Activated naive CD4-positive, alpha-beta T cell treated with anti-CD3 and anti-CD28 coated beads, Interleukin-2, amount 50 U/mL, for 72 hours (primary cell): Measurements from ENCODE around the gene LRRK1. TPM values are rescaled to one million over a fixed set of nuclear protein-coding genes. Genes with fewer than 3 reads are reported as not detected.

ENCODE experiments used
- ATAC-seq, 2 donors: fragments of 150-1000 bp; cut with Tn5 transposase; 2 replicates each; pipeline ENCODE4 v1.10.0; 2021; ENCODE audit warnings: mild to moderate bottlenecking in 2 of 2, moderate library complexity in 2 of 2
- DNase-seq, 2 donors: peaks; one replicate each; pipeline ENCODE4 v3.0.0; 2021 to 2022; ENCODE audit warnings: low spot score in 2 of 2
- H3K27ac Mint-ChIP-seq, 2 donors: one replicate each; pipeline ENCODE4 v1.8.0; 2022; ENCODE audit warnings: mild to moderate bottlenecking in 2 of 2, mixed read lengths in 2 of 2
- H3K36me3 Mint-ChIP-seq, 2 donors: one replicate each; pipeline ENCODE4 v1.8.0; 2022; ENCODE audit warnings: mixed read lengths in 2 of 2
- H3K9me3 Mint-ChIP-seq, 2 donors: one replicate each; pipeline ENCODE4 v1.8.0; 2022; ENCODE audit warnings: mixed read lengths in 2 of 2
- total RNA-seq, 2 donors: library from RNA; stranded (reverse); gene quantifications; one replicate each; pipeline ENCODE4 v1.2.3, GENCODE V29; 2022

LRRK1 gene
- total RNA-seq, 2 donors from 2014 or later, result 0.09 to 1.4 TPM

DNA sequence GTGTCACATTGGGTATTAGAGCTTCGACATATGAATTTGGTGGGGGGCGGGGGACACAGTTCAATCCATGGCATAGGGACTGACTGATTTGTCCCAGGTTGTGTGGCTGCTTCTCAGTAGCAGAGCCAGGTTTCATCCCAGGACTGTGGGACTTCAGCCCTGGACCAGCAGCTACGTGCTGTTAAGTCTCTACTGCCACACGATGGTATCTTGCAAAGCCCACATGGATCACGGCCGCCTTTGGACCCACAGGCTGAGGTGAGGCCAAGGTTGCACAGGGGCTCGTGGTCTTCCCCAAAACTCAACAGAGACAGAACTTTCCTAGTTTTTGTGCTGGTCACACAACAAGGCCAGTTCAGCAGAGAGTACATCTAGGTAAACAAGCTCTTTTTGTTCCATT is 97.4 kb downstream of the LRRK1 start:
- no peaks in the 10 kb centered on the region for H3K36me3 Mint-ChIP-seq
- no peaks in the 10 kb centered on the region for H3K9me3 Mint-ChIP-seq
- ATAC-seq (no peak), DNase-seq (no peak)
- H3K27ac Mint-ChIP-seq, result no peak overlapping the region

DNA sequence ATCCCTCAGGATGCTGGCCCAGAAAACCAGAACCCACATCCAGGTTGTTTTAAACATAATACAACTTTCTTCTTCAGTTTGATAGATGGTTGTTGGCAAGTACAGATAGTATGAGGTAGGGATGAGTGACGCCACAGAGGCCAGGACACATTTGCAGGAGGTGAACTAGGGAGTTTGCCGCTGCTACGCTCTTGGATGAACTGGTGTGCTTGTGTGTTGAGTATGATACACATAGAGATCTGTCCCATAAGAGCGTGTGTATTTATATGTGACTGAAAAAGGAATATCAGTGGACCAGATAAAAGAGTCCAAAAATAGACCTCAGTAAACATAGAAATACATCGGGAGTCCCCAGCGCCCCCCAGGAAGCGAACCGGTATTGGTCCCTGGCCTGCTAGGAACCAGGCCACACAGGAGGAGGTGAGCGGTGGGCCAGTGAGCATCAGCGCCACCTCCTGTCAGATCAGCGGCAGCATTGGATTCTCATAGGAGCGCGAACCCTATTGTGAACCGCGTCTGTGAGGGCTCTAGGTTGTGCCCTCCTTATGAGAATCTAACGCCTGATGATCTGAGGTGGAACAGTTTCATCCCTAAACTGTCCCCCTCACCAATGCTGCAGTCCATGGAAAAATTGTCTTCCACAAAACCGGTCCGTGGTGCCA is 98.1 kb downstream of the LRRK1 start:
- H3K9me3 Mint-ChIP-seq, result no peaks in the 10 kb centered on the region
- no peak overlapping the region for H3K27ac Mint-ChIP-seq
- no peaks in the 10 kb centered on the region for H3K36me3 Mint-ChIP-seq
- DNase-seq, result no peak
- no peak for ATAC-seq

- ATAC-seq, result no peak
- Mint-ChIP-seq H3K27ac (no peak overlapping the region), H3K9me3 (no peaks in the 10 kb centered on the region), H3K36me3 (no peaks in the 10 kb centered on the region)
- no peak for DNase-seq
These were observed 98.9 kb downstream of the LRRK1 start for GRCh38 chr15:101018016-101018415.

- Mint-ChIP-seq H3K36me3 (no peaks in the 10 kb centered on the region), H3K9me3 (no peaks in the 10 kb centered on the region), H3K27ac (no peak overlapping the region)
- ATAC-seq, result no peak
- DNase-seq, result no peak
These were observed 99.3 kb downstream of the LRRK1 start for GRCh38 chr15:101018450-101018849.

DNA sequence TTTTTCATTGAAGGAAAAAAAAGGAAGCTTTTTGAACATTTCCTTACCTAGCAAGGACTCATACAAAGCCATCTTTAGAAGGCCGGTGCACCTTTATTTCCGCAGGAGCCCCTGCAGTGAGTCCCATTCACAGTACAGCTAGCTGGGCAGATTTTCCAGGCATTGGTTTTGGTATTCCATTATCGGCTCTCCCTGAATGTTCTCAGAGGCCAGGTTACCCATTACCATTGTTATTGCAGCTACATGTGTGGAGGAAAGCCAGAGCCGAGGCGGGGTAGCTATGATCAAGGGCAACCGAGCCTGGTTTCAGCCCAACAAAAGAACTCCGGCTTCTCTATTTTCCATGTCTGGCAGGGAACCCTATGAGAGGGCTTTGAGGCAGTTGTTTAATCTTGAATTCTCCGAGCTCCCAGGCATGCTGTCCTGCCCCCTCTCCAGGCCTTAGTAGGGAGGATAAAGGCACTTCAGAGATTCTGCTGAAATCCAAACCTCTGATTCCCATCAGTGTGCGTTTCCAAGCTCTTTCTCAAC is 100.3 kb downstream of the LRRK1 start:
- no peak for ATAC-seq
- H3K27ac Mint-ChIP-seq, result no peak overlapping the region
- H3K9me3 Mint-ChIP-seq, result no peaks in the 10 kb centered on the region
- H3K36me3 Mint-ChIP-seq, result no peaks in the 10 kb centered on the region
- DNase-seq, result no peak

GRCh38 chr15:101020451-101020850 is 101.3 kb downstream of the LRRK1 start:
- no peak for ATAC-seq
- Mint-ChIP-seq H3K9me3 (no peaks in the 10 kb centered on the region), H3K27ac (peak overlapping the region in 1 of 2 donors; percentile 11), H3K36me3 (no peaks in the 10 kb centered on the region)
- no peak for DNase-seq

DNA sequence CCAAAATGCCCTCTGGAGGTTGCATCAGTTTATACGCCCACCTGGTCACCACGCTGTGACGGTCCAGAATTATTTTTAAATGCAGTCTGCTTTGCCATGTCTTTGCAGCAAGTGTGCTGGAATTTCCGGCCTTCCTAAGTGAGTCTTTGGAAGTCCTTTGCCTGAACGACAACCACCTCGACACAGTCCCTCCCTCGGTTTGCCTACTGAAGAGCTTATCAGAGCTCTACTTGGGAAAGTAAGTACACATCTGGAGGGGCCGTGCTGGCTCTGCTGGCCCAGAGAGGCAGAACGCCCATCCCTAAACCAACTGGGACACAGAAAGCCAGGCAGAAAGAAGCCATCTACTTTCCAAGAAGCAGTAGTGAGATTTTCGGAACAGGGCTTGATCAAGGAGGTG is 101.8 kb downstream of the LRRK1 start:
- no peak for ATAC-seq
- H3K36me3 Mint-ChIP-seq, result no peaks in the 10 kb centered on the region
- no peak overlapping the region for H3K27ac Mint-ChIP-seq
- H3K9me3 Mint-ChIP-seq, result no peaks in the 10 kb centered on the region
- no peak for DNase-seq

GRCh38 chr15:101022306-101022705 is 103.1 kb downstream of the LRRK1 start:
- Mint-ChIP-seq H3K9me3 (no peaks in the 10 kb centered on the region), H3K27ac (no peak overlapping the region), H3K36me3 (no peaks in the 10 kb centered on the region)
- ATAC-seq, result no peak
- no peak for DNase-seq

GRCh38 chr15:101022876-101023275 is 103.7 kb downstream of the LRRK1 start:
- DNase-seq (no peak), ATAC-seq (no peak)
- H3K36me3 Mint-ChIP-seq, result no peaks in the 10 kb centered on the region
- H3K9me3 Mint-ChIP-seq, result no peaks in the 10 kb centered on the region
- H3K27ac Mint-ChIP-seq, result no peak overlapping the region

DNA sequence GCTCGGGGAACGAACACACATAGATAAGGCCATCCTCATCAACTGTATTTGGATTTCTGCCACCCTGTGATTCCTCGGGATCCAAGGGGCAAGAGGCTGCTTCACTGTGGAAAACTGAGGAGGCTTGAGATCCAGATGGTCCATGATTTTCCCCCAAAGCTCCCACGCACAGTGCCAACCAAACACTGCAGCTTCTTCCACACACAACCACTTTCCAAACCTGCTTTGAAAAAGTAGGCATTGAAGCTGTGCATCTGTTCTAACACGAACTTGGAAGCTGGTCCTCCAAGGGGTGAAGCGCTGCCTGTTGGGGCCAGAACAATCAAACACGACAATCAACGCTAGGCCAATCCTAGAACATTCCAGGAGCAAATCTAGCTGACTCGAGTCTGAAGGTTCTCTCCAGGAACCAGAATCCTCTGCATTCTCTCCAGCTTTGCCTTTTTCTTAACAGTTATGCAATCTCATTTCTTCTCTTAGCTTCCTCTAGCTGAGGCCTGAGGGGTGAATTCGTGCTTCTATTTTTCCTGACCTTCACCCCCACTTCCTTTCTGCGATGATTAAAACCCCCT is 104.4 kb downstream of the LRRK1 start:
- no peaks in the 10 kb centered on the region for H3K36me3 Mint-ChIP-seq
- DNase-seq (no peak), ATAC-seq (no peak)
- H3K27ac Mint-ChIP-seq, result no peak overlapping the region
- no peaks in the 10 kb centered on the region for H3K9me3 Mint-ChIP-seq

- Mint-ChIP-seq H3K36me3 (no peaks in the 10 kb centered on the region), H3K27ac (peak overlapping the region in 1 of 2 donors; percentile 28), H3K9me3 (no peaks in the 10 kb centered on the region)
- DNase-seq (no peak), ATAC-seq (no peak)
These were observed 105.0 kb downstream of the LRRK1 start for GRCh38 chr15:101024073-101024695.

DNA sequence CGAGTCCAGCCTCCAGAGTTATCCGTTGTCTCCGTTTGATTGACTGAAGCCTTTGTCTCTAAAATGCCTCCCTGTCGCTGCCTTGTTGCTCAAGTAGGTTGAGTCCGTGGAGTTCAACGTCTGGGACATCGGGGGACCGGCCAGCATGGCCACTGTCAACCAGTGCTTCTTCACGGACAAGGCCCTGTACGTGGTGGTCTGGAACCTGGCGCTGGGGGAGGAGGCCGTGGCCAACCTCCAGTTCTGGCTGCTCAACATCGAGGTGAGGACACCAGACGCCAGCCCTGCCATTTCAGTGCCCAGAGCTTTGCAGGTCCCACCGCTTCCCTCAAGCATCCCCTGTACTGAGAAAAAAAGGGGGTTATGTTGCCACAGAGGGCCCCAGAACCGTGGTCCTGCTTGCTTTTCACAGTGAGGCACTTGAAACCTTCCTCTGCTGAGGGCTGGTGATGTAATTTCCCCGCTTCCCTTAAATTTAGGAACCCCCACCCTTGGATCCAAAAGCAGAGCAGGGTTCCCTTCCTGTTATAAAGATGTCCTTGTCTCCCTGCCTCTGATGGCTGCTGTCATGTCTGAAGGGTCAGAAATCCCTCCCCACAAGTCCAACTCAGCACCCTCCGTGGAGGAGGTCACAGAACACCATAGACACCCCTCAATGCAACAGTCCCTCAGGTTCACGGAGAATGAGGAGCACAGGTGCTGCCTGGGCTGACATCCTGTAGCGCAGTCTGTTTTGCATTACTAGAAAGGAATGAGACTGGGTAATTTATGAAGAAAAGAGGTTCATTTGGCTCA is 105.7 kb downstream of the LRRK1 start:
- ATAC-seq (no peak), DNase-seq (no peak)
- Mint-ChIP-seq H3K9me3 (no peaks in the 10 kb centered on the region), H3K36me3 (no peaks in the 10 kb centered on the region), H3K27ac (peak overlapping the region; percentile 22 to 28)

DNA sequence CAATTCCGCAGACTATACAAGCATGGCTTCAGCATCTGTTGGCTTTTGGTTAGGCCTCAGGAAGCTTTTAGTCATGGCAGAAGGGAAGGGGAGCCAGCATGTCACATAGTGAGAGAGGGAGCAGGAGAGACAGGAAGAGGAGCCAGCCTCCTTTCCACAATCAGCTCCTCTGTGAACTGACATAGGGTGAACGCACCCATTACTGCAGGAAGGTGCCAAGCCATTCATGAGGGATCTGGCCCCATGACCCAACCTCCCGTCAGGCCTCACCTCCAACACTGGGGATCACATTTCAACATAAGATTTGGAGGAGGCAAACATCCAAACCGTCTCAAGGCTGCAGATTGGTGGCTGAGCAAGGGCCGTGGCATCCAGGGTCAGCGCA is 106.3 kb downstream of the LRRK1 start:
- H3K9me3 Mint-ChIP-seq, result no peaks in the 10 kb centered on the region
- no peak for DNase-seq
- no peak overlapping the region for H3K27ac Mint-ChIP-seq
- no peaks in the 10 kb centered on the region for H3K36me3 Mint-ChIP-seq
- ATAC-seq, result no peak

DNA sequence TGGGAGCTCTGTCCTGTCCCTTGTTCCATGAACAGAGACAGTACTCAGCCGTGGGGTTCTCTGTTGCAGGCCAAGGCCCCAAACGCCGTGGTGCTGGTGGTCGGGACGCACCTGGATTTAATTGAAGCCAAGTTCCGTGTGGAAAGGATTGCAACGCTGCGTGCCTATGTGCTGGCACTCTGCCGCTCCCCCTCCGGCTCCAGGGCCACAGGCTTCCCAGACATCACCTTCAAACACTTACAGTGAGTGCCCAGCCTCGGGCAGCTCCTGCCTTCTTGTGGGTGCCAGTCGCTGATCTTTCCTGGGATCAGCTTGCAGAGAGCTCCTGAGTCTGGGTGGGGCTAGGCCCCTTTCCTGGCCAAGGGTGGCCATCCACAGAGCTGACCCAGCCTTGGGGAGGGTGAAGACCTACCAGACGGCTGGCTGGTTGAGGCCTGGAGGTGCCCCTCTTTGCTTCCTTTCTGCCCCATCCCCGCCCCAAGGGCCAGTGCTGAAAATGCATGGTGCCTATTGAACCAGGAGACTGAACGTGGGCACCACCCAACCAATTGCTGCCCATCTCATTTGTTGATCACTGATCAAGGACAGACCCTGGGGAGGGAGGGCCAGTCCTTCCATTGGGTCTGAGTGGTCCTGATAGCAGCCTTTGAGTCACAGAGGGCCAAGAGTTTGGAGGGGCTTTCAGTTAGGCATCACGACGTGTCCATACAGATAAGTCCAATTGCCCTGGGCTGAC is 106.9 kb downstream of the LRRK1 start:
- Mint-ChIP-seq H3K36me3 (no peaks in the 10 kb centered on the region), H3K27ac (no peak overlapping the region), H3K9me3 (no peaks in the 10 kb centered on the region)
- DNase-seq (peak in 1 of 2 donors; percentile 40), ATAC-seq (no peak)

- no peaks in the 10 kb centered on the region for H3K36me3 Mint-ChIP-seq
- ATAC-seq (no peak), DNase-seq (peak in 1 of 2 donors; percentile 33)
- H3K27ac Mint-ChIP-seq, result no peak overlapping the region
- H3K9me3 Mint-ChIP-seq, result no peaks in the 10 kb centered on the region
These were observed 107.6 kb downstream of the LRRK1 start for GRCh38 chr15:101026656-101027272.

- ATAC-seq (no peak), DNase-seq (peak in 1 of 2 donors; percentile 35)
- peak overlapping the region in 1 of 2 donors; percentile 33 for H3K27ac Mint-ChIP-seq
- H3K36me3 Mint-ChIP-seq, result no peaks in the 10 kb centered on the region
- no peaks in the 10 kb centered on the region for H3K9me3 Mint-ChIP-seq
These were observed 108.2 kb downstream of the LRRK1 start for GRCh38 chr15:101027273-101027901.
